ENCODE data around the gene CMTM8.

The CMTM8 gene

GRCh38 chr3:32406486-32407408 lies 168.3 kb downstream of the CMTM8 start:
- Histone ChIP-seq H3K27ac (peak overlapping the region; percentile 9 to 69 (median 48); a peak in 20 of 22 replicates), H3K27me3 (no peaks in the 10 kb centered on the region), H3K9me3 (replicated peaks in 1 of 11) (peaks cover 0 to 7% (median 0%) of the 10 kb centered on the region in 11 experiments; a peak in 1 of 22 replicates), H3K36me3 (peaks cover 0 to 51% (median 42%) of the 10 kb centered on the region in 11 experiments; a peak in 20 of 22 replicates), H4K20me1 (peaks cover 10 to 79% (median 34%) of the 10 kb centered on the region in 11 experiments; a peak in 16 of 22 replicates), H3K4me2 (peak overlapping the region; percentile 19 to 96 (median 39); a peak in 21 of 22 replicates), H3K9ac (peak overlapping the region in 3 of 11 experiments; percentile 34 to 45 (median 42); a peak in 5 of 22 replicates), H3K4me1 (peaks cover 72 to 92% (median 81%) of the 10 kb centered on the region in 10 experiments), H3K4me3 (no peak overlapping the region; a peak in 1 of 20 replicates)
- peak in 4 of 11 experiments; percentile 48 to 74 (median 56); a peak in 4 of 22 replicates for TF ChIP-seq Cebpa-rat (IDR thresholded peaks at IDR 0.05)

DNA sequence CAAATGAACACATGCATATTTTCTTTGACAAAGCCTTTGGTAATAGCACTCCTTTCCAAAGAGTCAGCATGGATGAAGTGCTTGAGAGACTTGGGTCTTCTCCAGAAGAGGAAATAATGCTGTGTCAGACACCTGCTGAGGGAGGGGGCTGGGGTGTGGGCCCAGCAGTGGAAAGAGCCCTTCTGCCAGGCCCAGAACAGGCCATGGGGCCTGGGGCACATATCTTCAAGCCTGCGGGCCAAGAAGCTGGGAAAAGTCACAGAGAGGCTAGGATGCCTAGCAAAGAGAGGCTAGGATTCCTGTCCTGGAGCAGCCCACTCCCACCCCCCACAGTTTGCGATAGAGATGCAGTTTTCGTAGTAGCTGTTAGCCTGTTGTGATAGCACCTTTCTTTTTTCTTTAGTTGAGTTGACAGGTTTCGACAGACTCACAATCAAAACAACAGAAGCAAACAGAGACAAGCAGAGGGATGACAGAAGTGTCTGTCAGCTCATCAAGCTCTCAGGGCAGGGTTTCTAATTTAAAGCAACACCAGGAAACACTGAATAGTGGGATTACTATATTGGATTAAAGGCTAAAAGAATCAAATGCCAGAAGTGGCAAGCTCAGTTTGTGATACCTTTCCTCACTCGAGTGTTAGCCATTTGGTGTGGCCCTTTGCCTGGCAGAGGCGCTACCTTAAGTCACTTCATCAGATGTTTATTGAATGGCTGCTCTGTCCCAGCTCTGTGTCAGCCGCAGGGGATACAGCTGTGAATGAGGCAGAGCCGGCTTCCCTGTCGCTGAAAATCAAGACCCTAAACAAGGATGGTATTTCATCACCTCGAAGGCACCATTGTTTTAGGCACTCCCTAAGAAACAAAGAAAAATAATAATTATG lies 172.1 kb downstream of the CMTM8 start:
- Histone ChIP-seq H3K9ac (peak overlapping the region in 3 of 11 experiments; percentile 7 to 16 (median 9); a peak in 2 of 22 replicates), H4K20me1 (peaks cover 16 to 66% (median 47%) of the 10 kb centered on the region in 11 experiments; a peak in 17 of 22 replicates), H3K4me2 (peak overlapping the region; percentile 0 to 34 (median 22); a peak in 13 of 22 replicates), H3K9me3 (replicated peaks in 1 of 11) (no peaks in the 10 kb centered on the region), H3K27ac (peak overlapping the region in 7 of 11 experiments; percentile 4 to 42 (median 28); a peak in 9 of 22 replicates), H3K27me3 (no peaks in the 10 kb centered on the region), H3K4me3 (no peak overlapping the region), H3K4me1 (peaks cover 67 to 76% (median 76%) of the 10 kb centered on the region in 10 experiments), H3K36me3 (peaks cover 0 to 46% (median 36%) of the 10 kb centered on the region in 11 experiments; a peak in 20 of 22 replicates)
- no peak for TF ChIP-seq Cebpa-rat (IDR thresholded peaks at IDR 0.05)

GRCh38 chr3:32411442-32411841 lies 173.0 kb downstream of the CMTM8 start:
- H3K4me2 ChIP-seq = 0 out of 22 replicates have a peak overlapping the region, but pooled peaks of 1 of the 11 experiments have one; percentile 4
- no peak overlapping the region for H3K27ac ChIP-seq
- no peak for TF ChIP-seq Cebpa-rat (IDR thresholded peaks at IDR 0.05)
- no peak overlapping the region for H3K4me3 ChIP-seq
- H3K36me3 ChIP-seq = peaks cover 0 to 44% (median 29%) of the 10 kb centered on the region in 11 experiments; a peak in 16 of 22 replicates
- peaks cover 16 to 59% (median 44%) of the 10 kb centered on the region in 11 experiments; a peak in 17 of 22 replicates for H4K20me1 ChIP-seq
- H3K9me3 ChIP-seq (replicated peaks in 1 of 11) = no peaks in the 10 kb centered on the region
- no peak overlapping the region for H3K9ac ChIP-seq
- no peaks in the 10 kb centered on the region for H3K27me3 ChIP-seq
- H3K4me1 ChIP-seq = peaks cover 61 to 76% (median 71%) of the 10 kb centered on the region in 10 experiments

- Histone ChIP-seq H3K27me3 (no peaks in the 10 kb centered on the region), H3K9me3 (replicated peaks in 1 of 11) (peaks cover 0 to 7% (median 5%) of the 10 kb centered on the region in 11 experiments; a peak in 10 of 22 replicates), H3K27ac (no peak overlapping the region), H3K9ac (no peak overlapping the region), H3K4me3 (no peak overlapping the region), H3K36me3 (peaks cover 0 to 49% (median 28%) of the 10 kb centered on the region in 11 experiments; a peak in 16 of 22 replicates), H4K20me1 (peaks cover 16 to 53% (median 38%) of the 10 kb centered on the region in 11 experiments; a peak in 17 of 22 replicates), H3K4me1 (peaks cover 46 to 72% (median 61%) of the 10 kb centered on the region in 10 experiments), H3K4me2 (peak overlapping the region in 2 of 11 experiments; percentile 12 to 27; a peak in 1 of 22 replicates)
- no peak for TF ChIP-seq Cebpa-rat (IDR thresholded peaks at IDR 0.05)
These were observed 174.4 kb downstream of the CMTM8 start for GRCh38 chr3:32412887-32413286.

DNA sequence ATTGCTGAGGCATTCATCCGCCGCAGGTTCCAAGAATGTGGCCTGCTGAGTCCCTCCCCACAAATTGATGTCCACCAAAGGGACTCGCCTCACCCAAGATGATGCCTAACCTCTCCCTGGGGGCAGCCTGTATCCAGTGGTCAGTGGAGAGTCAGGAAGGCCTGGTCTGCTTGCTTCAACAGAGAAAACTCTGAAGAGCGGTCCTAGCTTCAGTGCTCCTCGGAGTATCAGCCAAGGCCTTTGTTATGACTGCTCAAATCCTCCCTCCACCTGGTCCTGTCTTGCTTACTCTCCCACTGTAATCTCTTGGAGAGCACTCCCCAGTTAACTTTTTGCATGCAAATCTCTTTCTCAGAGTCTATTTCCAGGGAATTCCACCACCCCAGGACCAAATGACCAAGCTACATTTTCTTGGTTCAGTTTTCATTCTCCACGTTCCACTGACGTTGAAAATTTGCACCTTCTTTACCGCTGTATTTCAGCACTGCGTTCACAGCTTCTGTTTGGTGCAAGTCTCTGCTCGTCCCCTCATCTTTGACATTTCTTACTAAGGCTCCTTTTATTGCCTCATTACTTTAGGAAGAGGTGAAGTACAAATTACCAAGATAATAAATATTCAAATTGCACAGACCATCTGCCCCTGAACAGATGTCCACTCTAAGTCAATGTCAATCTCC lies 175.5 kb downstream of the CMTM8 start:
- no peaks in the 10 kb centered on the region for H3K27me3 ChIP-seq
- peaks cover 35 to 76% (median 61%) of the 10 kb centered on the region in 10 experiments for H3K4me1 ChIP-seq
- no peak for TF ChIP-seq Cebpa-rat (IDR thresholded peaks at IDR 0.05)
- no peak overlapping the region for H3K4me3 ChIP-seq
- peaks cover 0 to 44% (median 24%) of the 10 kb centered on the region in 11 experiments; a peak in 15 of 22 replicates for H3K36me3 ChIP-seq
- H3K9ac ChIP-seq = no peak overlapping the region
- peaks cover 0 to 16% (median 7%) of the 10 kb centered on the region in 11 experiments; a peak in 12 of 22 replicates for H3K9me3 ChIP-seq (replicated peaks in 1 of 11)
- H3K27ac ChIP-seq = peak overlapping the region in 3 of 11 experiments; percentile 14 to 52 (median 16); a peak in 4 of 22 replicates
- peaks cover 16 to 51% (median 38%) of the 10 kb centered on the region in 11 experiments; a peak in 17 of 22 replicates for H4K20me1 ChIP-seq
- peak overlapping the region; percentile 32 to 76 (median 49) for H3K4me2 ChIP-seq

- H3K9me3 ChIP-seq (replicated peaks in 1 of 11) = peaks cover 0 to 21% (median 8%) of the 10 kb centered on the region in 11 experiments; a peak in 12 of 22 replicates
- H3K9ac ChIP-seq = peak overlapping the region in 1 of 11 experiments; percentile 40; a peak in 2 of 22 replicates
- H4K20me1 ChIP-seq = peaks cover 16 to 44% (median 34%) of the 10 kb centered on the region in 11 experiments; a peak in 17 of 22 replicates
- H3K4me2 ChIP-seq = peak overlapping the region; percentile 32 to 76 (median 49)
- no peak overlapping the region for H3K4me3 ChIP-seq
- H3K27ac ChIP-seq = peak overlapping the region in 5 of 11 experiments; percentile 44 to 56 (median 52); a peak in 8 of 22 replicates
- no peaks in the 10 kb centered on the region for H3K27me3 ChIP-seq
- TF ChIP-seq Cebpa-rat (IDR thresholded peaks at IDR 0.05) = no peak
- H3K36me3 ChIP-seq = peaks cover 0 to 42% (median 22%) of the 10 kb centered on the region in 11 experiments; a peak in 15 of 22 replicates
- peaks cover 40 to 78% (median 61%) of the 10 kb centered on the region in 10 experiments for H3K4me1 ChIP-seq
These were observed 176.2 kb downstream of the CMTM8 start for GRCh38 chr3:32414522-32415202.

DNA sequence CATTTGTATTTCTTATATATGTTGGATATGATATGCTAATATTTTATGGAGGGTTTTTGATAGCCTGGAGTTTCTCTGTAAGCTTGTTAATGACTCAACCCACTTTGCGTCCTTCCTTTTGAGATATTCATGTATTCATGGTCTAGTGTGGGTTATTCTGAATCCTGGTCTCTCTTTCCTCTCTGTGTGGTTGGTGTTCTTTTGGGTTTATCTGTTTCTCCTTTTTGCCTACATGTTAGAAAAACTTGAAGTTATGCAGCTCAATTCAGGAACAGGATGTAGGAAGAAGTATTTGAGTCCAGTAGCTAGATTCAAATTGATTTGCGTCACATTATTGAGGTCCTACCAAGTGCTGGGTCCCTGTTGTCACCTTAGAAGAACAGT lies 181.3 kb downstream of the CMTM8 start:
- peaks cover 0 to 34% (median 26%) of the 10 kb centered on the region in 11 experiments; a peak in 18 of 22 replicates for H4K20me1 ChIP-seq
- peak overlapping the region; percentile 55 to 72 (median 67) for H3K9ac ChIP-seq
- peak overlapping the region in 5 of 10 experiments; percentile 22 to 35 (median 29); a peak in 4 of 20 replicates for H3K4me3 ChIP-seq
- peak overlapping the region; percentile 79 to 97 (median 93) for H3K4me2 ChIP-seq
- H3K27ac ChIP-seq = peak overlapping the region; percentile 68 to 84 (median 80)
- TF ChIP-seq Cebpa-rat (IDR thresholded peaks at IDR 0.05) = no peak
- H3K4me1 ChIP-seq = peaks cover 64 to 93% (median 80%) of the 10 kb centered on the region in 10 experiments
- no peaks in the 10 kb centered on the region for H3K27me3 ChIP-seq
- H3K36me3 ChIP-seq = peaks cover 0 to 24% (median 12%) of the 10 kb centered on the region in 11 experiments; a peak in 11 of 22 replicates
- peaks cover 0 to 21% (median 8%) of the 10 kb centered on the region in 11 experiments; a peak in 12 of 22 replicates for H3K9me3 ChIP-seq (replicated peaks in 1 of 11)
